Upper lobe of left lung (tissue), 4 donors: ENCODE data around the gene ADGRD2.

Experiments used
- EP300 ChIP-seq, 4 donors: sonication (generic); formaldehyde crosslinking; IDR thresholded peaks; one replicate each; pipeline ENCODE4 v1.5.1; 2017; ENCODE audit warnings: antibody characterized with exemption in 4 of 4, control low read depth in 2 of 4
- POLR2AphosphoS5 ChIP-seq, 2 donors: sonication (generic); formaldehyde crosslinking; IDR thresholded peaks; one replicate each; pipeline ENCODE4 v1.5.1; 2017; ENCODE audit warnings: antibody characterized with exemption in 2 of 2
- TF ChIP-seq, protein P1 (sequence below), 6 experiments: fragments of 450-650 bp in 4 of 6; fragments of 200-600 bp in 2 of 6; sonication (generic) in 2 of 6; IDR thresholded peaks; one replicate each; pipeline ENCODE4 v1.5.1; 2016 to 2019; ENCODE audit warnings: antibody characterized with exemption in 6 of 6

DNA sequence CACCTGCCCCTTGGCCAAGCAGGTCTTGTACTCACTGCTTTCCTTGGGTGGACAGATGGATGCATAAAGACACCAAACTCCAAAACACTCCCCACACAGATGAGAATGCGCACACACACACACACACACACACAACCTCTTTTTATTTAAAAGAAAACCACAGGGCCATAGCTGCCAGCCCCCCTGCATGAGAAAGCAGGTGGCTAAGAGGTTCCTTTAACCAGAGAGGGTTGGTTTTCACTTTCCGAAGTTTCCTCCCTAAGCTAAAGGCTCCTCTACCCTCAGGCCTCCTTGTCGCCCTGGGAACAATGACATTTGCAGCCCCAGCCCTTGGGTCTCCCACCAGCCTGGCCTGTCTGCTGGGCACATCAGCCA is 45.8 kb downstream of the ADGRD2 start:
- TF ChIP-seq, protein P1, sequence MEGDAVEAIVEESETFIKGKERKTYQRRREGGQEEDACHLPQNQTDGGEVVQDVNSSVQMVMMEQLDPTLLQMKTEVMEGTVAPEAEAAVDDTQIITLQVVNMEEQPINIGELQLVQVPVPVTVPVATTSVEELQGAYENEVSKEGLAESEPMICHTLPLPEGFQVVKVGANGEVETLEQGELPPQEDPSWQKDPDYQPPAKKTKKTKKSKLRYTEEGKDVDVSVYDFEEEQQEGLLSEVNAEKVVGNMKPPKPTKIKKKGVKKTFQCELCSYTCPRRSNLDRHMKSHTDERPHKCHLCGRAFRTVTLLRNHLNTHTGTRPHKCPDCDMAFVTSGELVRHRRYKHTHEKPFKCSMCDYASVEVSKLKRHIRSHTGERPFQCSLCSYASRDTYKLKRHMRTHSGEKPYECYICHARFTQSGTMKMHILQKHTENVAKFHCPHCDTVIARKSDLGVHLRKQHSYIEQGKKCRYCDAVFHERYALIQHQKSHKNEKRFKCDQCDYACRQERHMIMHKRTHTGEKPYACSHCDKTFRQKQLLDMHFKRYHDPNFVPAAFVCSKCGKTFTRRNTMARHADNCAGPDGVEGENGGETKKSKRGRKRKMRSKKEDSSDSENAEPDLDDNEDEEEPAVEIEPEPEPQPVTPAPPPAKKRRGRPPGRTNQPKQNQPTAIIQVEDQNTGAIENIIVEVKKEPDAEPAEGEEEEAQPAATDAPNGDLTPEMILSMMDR (IDR thresholded peaks at IDR 0.05): no peak
- TF ChIP-seq POLR2AphosphoS5 (IDR thresholded peaks at IDR 0.05) (no peak), EP300 (IDR thresholded peaks at IDR 0.05) (no peak)
